IMR-90 (cell line): ENCODE measurements around the gene PKP3. TPM values are rescaled to one million over a fixed set of nuclear protein-coding genes. Genes with fewer than 3 reads are reported as not detected.

ENCODE experiments used
- ATAC-seq: fragments of 200-7000 bp; cut with Tn5 transposase; 2 replicates; pipeline ENCODE4 v1.9.1; 2020; ENCODE audit warnings: low read depth, mild to moderate bottlenecking, moderate library complexity
- BruUV-seq: library from RNA; stranded (reverse); fragments of 400-500 nt; replicated peaks from 2 replicates; lab custom pipeline; 2021; lab: Mats Ljungman, UMichigan
- CTCF ChIA-PET: fragments of 300-600 bp; formaldehyde crosslinking; extraction: SDS; loops from one replicate; lab custom pipeline; 2021; ENCODE audit warnings: antibody characterized with exemption; lab: Yijun Ruan, JAX
- POLR2A ChIA-PET: fragments of 300-600 bp; sonication (Branson Sonifier 250); formaldehyde crosslinking; loops from one replicate; lab custom pipeline; 2022; ENCODE audit warnings: antibody characterized with exemption; ENCODE audit not compliant: unreplicated experiment; lab: Charles Lee
- DNase-seq: peaks from one replicate; pipeline ENCODE4 v3.0.0; 2013
- H2AFZ ChIP-seq: replicated peaks from 2 replicates; pipeline ENCODE3; 2013; ENCODE audit warnings: low read length, mild to moderate bottlenecking; ENCODE audit not compliant: poor library complexity
- H2AK5ac ChIP-seq: 2 replicates; pipeline ENCODE4 v1.6.1; 2013; ENCODE audit warnings: low read depth, low read length, inconsistent platforms
- H2AK9ac ChIP-seq: replicated peaks from 2 replicates; pipeline ENCODE3; 2013; ENCODE audit warnings: mild to moderate bottlenecking, low read depth, low read length, moderate library complexity; ENCODE audit not compliant: poor library complexity
- H2BK120ac ChIP-seq: 2 replicates; pipeline ENCODE4 v1.6.1; 2013; ENCODE audit warnings: low read depth, low read length, inconsistent platforms
- H2BK15ac ChIP-seq: 3 replicates; pipeline ENCODE4 v1.6.1; 2013; ENCODE audit warnings: low read depth, low read length, inconsistent platforms
- H2BK20ac ChIP-seq: 2 replicates; pipeline ENCODE4 v1.6.1; 2013; ENCODE audit warnings: low read depth, mild to moderate bottlenecking, inconsistent platforms, low read length, moderate library complexity
- H2BK5ac ChIP-seq: 2 replicates; pipeline ENCODE4 v1.6.1; 2013; ENCODE audit warnings: mild to moderate bottlenecking, low read depth, low read length, inconsistent platforms; ENCODE audit not compliant: poor library complexity, severe bottlenecking
- H3K14ac ChIP-seq: replicated peaks from 2 replicates; pipeline ENCODE4 v1.6.1; 2013; ENCODE audit warnings: low read depth, low read length, inconsistent platforms
- H3K18ac ChIP-seq: 2 replicates; pipeline ENCODE4 v1.6.1; 2013; ENCODE audit warnings: low read depth, low read length, control low read depth
- H3K23ac ChIP-seq: 2 replicates; pipeline ENCODE4 v1.6.1; 2013; ENCODE audit warnings: low read depth, low read length, inconsistent platforms
- H3K27ac ChIP-seq: 2 replicates; pipeline ENCODE4 v1.5.1; 2013; ENCODE audit warnings: mild to moderate bottlenecking, control low read depth, low read length; ENCODE audit not compliant: insufficient read depth
- H3K27me3 ChIP-seq: 2 replicates; pipeline ENCODE4 v1.6.1; 2013; ENCODE audit warnings: low read length; ENCODE audit not compliant: control insufficient read depth, insufficient read depth
- H3K36me3 ChIP-seq: 2 replicates; pipeline ENCODE4 v1.6.1; 2013; ENCODE audit warnings: low read length, mixed read lengths; ENCODE audit not compliant: control insufficient read depth, insufficient read depth
- H3K4ac ChIP-seq: 2 replicates; pipeline ENCODE4 v1.6.1; 2013; ENCODE audit warnings: low read depth, low read length, inconsistent platforms
- H3K4me1 ChIP-seq: 2 replicates; pipeline ENCODE4 v1.6.1; 2013; ENCODE audit warnings: low read length, mixed read lengths; ENCODE audit not compliant: control insufficient read depth, insufficient read depth
- H3K4me2 ChIP-seq: 2 replicates; pipeline ENCODE4 v1.6.1; 2013; ENCODE audit warnings: low read depth, mild to moderate bottlenecking, control low read depth, low read length, moderate library complexity
- H3K4me3 ChIP-seq: 2 replicates; pipeline ENCODE4 v1.5.1; 2013; ENCODE audit warnings: low read depth, mild to moderate bottlenecking, control low read depth, low read length, moderate library complexity; ENCODE audit not compliant: insufficient read depth
- H3K56ac ChIP-seq: 2 replicates; pipeline ENCODE4 v1.6.1; 2013; ENCODE audit warnings: low read length, inconsistent platforms; ENCODE audit not compliant: insufficient read depth; ENCODE audit errors: extremely low read depth
- H3K79me1 ChIP-seq, 2 experiments: 2 replicates each; pipeline ENCODE4 v1.6.1; 2013; ENCODE audit warnings: low read length in 2 of 2, inconsistent platforms in 1 of 2, low read depth in 1 of 2
- H3K9ac ChIP-seq: 2 replicates; pipeline ENCODE4 v1.6.1; 2013; ENCODE audit warnings: low read depth, low read length, control low read depth
- H3K9me1 ChIP-seq: 2 replicates; pipeline ENCODE4 v1.6.1; 2013; ENCODE audit warnings: low read length, inconsistent platforms; ENCODE audit not compliant: insufficient read depth
- H3K9me3 ChIP-seq: 2 replicates; pipeline ENCODE4 v1.6.1; 2013; ENCODE audit warnings: low read length; ENCODE audit not compliant: control insufficient read depth, insufficient read depth
- H4K20me1 ChIP-seq: 2 replicates; pipeline ENCODE4 v1.6.1; 2013; ENCODE audit warnings: low read length, inconsistent platforms; ENCODE audit not compliant: insufficient read depth
- H4K5ac ChIP-seq: 2 replicates; pipeline ENCODE4 v1.6.1; 2013; ENCODE audit warnings: mild to moderate bottlenecking, low read depth, low read length, control low read depth
- H4K8ac ChIP-seq, 2 experiments: 2 replicates each; pipeline ENCODE4 v1.6.1; 2013; ENCODE audit warnings: low read depth in 2 of 2, low read length in 2 of 2, control low read depth in 1 of 2, inconsistent platforms in 1 of 2
- H4K91ac ChIP-seq: 2 replicates; pipeline ENCODE4 v1.6.1; 2013; ENCODE audit warnings: low read depth, low read length, inconsistent platforms; ENCODE audit not compliant: insufficient read depth
- BHLHE40 ChIP-seq: fragments of 150-350 bp; IDR thresholded peaks from 2 replicates; pipeline ENCODE4 v1.6.1; 2016; ENCODE audit warnings: mild to moderate bottlenecking, low read depth, low read length
- CEBPB ChIP-seq: IDR thresholded peaks from 2 replicates; pipeline ENCODE4 v1.6.1; 2012; ENCODE audit warnings: low read depth, low read length, improper control_type of control experiment
- CHD1 ChIP-seq: IDR thresholded peaks from 2 replicates; pipeline ENCODE4 v1.6.1; 2012; ENCODE audit warnings: low read depth, low read length, improper control_type of control experiment
- CTCF ChIP-seq: conservative IDR thresholded peaks from 2 replicates; pipeline ENCODE4 v1.5.1; 2012; ENCODE audit warnings: mild to moderate bottlenecking, low read depth, low read length, improper control_type of control experiment
- FOS ChIP-seq: fragments of 150-350 bp; IDR thresholded peaks from 2 replicates; pipeline ENCODE4 v1.6.1; 2016; ENCODE audit warnings: low read depth, low read length
- MAZ ChIP-seq: IDR thresholded peaks from 2 replicates; pipeline ENCODE4 v1.6.1; 2012; ENCODE audit warnings: low read depth, mild to moderate bottlenecking, low read length, improper control_type of control experiment, moderate library complexity, borderline replicate concordance
- NFE2L2 ChIP-seq: fragments of 150-350 bp; IDR thresholded peaks from 2 replicates; pipeline ENCODE4 v1.6.1; 2016; ENCODE audit warnings: low read depth, mild to moderate bottlenecking, low read length
- RAD21 ChIP-seq: IDR thresholded peaks from 2 replicates; pipeline ENCODE4 v1.6.1; 2012; ENCODE audit warnings: low read length, improper control_type of control experiment
- RCOR1 ChIP-seq: IDR thresholded peaks from 2 replicates; pipeline ENCODE4 v1.6.1; 2012; ENCODE audit warnings: mild to moderate bottlenecking, low read length, improper control_type of control experiment; ENCODE audit not compliant: insufficient replicate concordance
- RFX5 ChIP-seq: IDR thresholded peaks from 2 replicates; pipeline ENCODE4 v1.8.0; 2012; ENCODE audit warnings: low read depth, mild to moderate bottlenecking, low read length, moderate library complexity
- WGBS, 2 experiments: methylation state at CpG; one replicate each; pipeline versions ENCODE4 v1.1.5 to v1.1.7; 2013; ENCODE audit warnings: missing lambda C conversion rate in 2 of 2; ENCODE audit not compliant: insufficient read length in 1 of 2; ENCODE audit errors: extremely low coverage in 2 of 2; 5-methylcytosine and 5-hydroxymethylcytosine counted together
- dilution Hi-C: fragments of 300-500 bp; cut with HindIII; formaldehyde crosslinking; loops from one replicate; pipeline ENCODE4 v1.14.3; 2018; ENCODE audit warnings: low sequenced_read_pairs; ENCODE audit not compliant: unreplicated experiment
- in situ Hi-C: fragments of 300-500 bp; cut with MboI; formaldehyde crosslinking; loops from 3 replicates; pipeline ENCODE4 v1.14.3; 2019; ENCODE audit warnings: low sequenced_read_pairs, inconsistent platforms, mixed read lengths
- intact Hi-C: fragments of 100-400 bp; cut with micrococcal nuclease; formaldehyde crosslinking; loops from 2 replicates; pipeline ENCODE4 v1.10.0; 2022
- polyA plus RNA-seq, 3 experiments: library from polyadenylated mRNA; depleted of rRNA; stranded (reverse); fragments of >200 nt; gene quantifications; 2 replicates each; pipeline ENCODE4 v1.2.3, GENCODE V29; 2012; ENCODE audit warnings: low replicate concordance in 1 of 3
- total RNA-seq: library from RNA; depleted of rRNA; stranded (reverse); fragments of >200 nt; gene quantifications from 2 replicates; pipeline ENCODE4 v1.2.3, GENCODE V29; 2012

Gene PKP3
- total and polyA plus RNA-seq, 2 of the 4 experiments (the other 2 are of a cell fraction) = 1.5 to 2.2 TPM

- no peak for DNase-seq
Measured at GRCh38 chr11:426851-427250, 32.8 kb downstream of the PKP3 start.

More at GRCh38 chr11:426851-427250, 32.8 kb downstream of the PKP3 start:
- no peaks in the 10 kb centered on the region for H3K9me3 ChIP-seq
- H2BK20ac ChIP-seq = no peak overlapping the region
- no peak overlapping the region for H3K14ac ChIP-seq
- no peak overlapping the region for H2AK9ac ChIP-seq
- BruUV-seq = no TSS peak
- H2BK15ac ChIP-seq = no peak overlapping the region
- no peaks in the 10 kb centered on the region for H3K9me1 ChIP-seq
- no peak overlapping the region for H2BK120ac ChIP-seq
- no peak overlapping the region for H3K56ac ChIP-seq
- ChIA-PET CTCF (no interaction called here), POLR2A (no interaction called here)
- no peak overlapping the region for H3K4me2 ChIP-seq
- dilution Hi-C loops = no loop called here
- no peaks in the 10 kb centered on the region for H3K79me1 ChIP-seq
- H2AFZ ChIP-seq = no peak overlapping the region
- in situ Hi-C loops = no loop called here
- H4K91ac ChIP-seq = no peak overlapping the region
- TF ChIP-seq FOS (no peak), BHLHE40 (no peak), CEBPB (no peak), CHD1 (no peak), MAZ (no peak), RFX5 (no peak), NFE2L2 (no peak), RAD21 (no peak), CTCF (no peak), RCOR1 (no peak)
- intact Hi-C loops = no loop called here
- H2AK5ac ChIP-seq = no peak overlapping the region
- no peak overlapping the region for H3K18ac ChIP-seq
- H3K4me1 ChIP-seq = no peaks in the 10 kb centered on the region
- no peak overlapping the region for H3K23ac ChIP-seq
- H3K4ac ChIP-seq = no peak overlapping the region
- H3K27ac ChIP-seq = no peak overlapping the region
- no peak overlapping the region for H3K4me3 ChIP-seq
- no peak overlapping the region for H2BK5ac ChIP-seq
- H3K27me3 ChIP-seq = peaks cover 18% of the 10 kb centered on the region
- no peak overlapping the region for H4K5ac ChIP-seq
- no peak overlapping the region for H3K9ac ChIP-seq
- no peak overlapping the region for H4K8ac ChIP-seq
- H3K36me3 ChIP-seq = no peaks in the 10 kb centered on the region
- WGBS, 2 experiments = 33% methylated on average over 3 of the region's 8 CpGs; no CpG with 5 or more reads in 1 of the 2 experiments
- no peaks in the 10 kb centered on the region for H4K20me1 ChIP-seq
- ATAC-seq = no peak
